ENCODE measurements around the gene SMAD7.

The SMAD7 gene

GRCh38 chr18:48913201-48913600 is 37.6 kb downstream of the SMAD7 start:
- DNase-seq = no peak

DNA sequence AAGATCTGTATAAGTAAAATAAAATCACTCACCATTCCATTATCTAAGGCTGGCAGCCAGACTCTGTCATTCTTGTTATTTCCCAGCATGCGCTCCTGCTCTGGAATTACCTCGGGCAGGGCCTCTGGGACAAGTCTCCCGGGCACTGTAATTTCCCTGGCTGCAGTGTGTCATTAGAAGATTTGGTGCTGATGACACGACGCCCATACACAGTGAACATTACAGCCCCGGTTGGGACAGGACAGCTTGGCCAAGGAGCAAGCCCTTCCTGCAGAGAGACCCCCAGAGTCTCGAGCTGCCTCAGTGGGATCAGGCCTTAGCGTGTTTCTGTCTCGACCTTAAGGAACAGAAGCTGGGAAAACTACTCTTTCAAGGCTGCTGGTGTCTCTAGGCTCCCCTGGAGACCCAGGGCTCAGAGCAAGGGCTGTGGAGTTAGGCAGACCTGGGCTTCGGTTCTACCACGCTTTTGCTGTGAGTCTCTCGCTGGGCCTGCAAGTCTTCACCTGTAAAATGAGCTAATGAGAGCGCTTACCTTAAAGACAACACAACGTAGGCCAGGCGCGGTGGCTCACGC is 39.7 kb downstream of the SMAD7 start:
- DNase-seq = no peak

- DNase-seq = no peak
Measured at GRCh38 chr18:48909721-48910120, 41.0 kb downstream of the SMAD7 start.

DNA sequence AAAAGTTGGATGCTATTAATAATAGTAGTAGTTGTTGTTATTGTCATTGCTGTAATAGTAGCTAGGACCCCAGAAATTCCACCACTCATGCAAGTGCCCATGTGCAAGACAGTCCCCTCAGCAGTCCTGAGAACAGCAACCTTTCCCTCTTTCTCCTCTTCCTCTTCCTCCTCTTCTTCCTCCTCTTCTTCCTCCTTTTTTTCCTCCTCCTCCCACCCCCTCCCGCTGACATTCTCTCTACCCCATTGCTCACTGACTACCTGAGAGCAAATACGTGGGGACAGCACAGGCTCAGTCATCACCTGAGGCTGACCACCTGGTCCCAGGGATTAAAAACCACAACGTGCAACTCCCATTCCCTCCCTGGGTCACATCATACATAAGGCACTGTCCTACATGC is 41.8 kb downstream of the SMAD7 start:
- no peak for DNase-seq

GRCh38 chr18:48905513-48905912 is 45.3 kb downstream of the SMAD7 start:
- DNase-seq = no peak

DNA sequence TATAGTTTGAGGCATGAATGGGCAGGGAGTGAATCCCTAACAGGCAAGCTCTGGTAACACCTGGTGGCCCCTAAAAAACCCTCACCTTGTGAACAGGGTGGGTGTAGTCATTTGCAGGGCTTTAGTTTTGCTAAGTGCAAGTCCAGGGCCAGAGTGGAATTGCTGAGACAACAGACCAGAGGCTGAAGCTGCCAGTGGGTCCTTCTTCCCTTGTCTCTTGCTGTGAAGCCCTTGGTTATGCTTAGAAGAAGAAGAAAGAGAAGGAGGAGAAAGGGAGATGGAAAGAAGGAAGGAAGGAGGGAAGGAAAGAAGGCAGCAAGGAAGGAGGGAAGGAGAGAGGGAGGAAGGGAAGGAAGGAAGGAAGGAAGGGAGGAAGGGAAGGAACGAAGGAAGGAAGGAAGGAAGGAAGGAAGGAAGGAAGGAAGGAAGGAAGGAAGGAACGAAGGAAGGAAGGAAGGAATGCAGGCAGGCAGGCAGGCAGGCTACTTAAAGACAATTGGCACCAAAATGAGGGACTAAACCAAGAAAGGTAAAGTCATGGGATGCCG is 45.8 kb downstream of the SMAD7 start:
- DNase-seq = no peak

- no peak for DNase-seq
Measured at GRCh38 chr18:48904091-48904490, 46.7 kb downstream of the SMAD7 start.

- DNase-seq = no peak
Measured at GRCh38 chr18:48902856-48903601, 47.7 kb downstream of the SMAD7 start.

DNA sequence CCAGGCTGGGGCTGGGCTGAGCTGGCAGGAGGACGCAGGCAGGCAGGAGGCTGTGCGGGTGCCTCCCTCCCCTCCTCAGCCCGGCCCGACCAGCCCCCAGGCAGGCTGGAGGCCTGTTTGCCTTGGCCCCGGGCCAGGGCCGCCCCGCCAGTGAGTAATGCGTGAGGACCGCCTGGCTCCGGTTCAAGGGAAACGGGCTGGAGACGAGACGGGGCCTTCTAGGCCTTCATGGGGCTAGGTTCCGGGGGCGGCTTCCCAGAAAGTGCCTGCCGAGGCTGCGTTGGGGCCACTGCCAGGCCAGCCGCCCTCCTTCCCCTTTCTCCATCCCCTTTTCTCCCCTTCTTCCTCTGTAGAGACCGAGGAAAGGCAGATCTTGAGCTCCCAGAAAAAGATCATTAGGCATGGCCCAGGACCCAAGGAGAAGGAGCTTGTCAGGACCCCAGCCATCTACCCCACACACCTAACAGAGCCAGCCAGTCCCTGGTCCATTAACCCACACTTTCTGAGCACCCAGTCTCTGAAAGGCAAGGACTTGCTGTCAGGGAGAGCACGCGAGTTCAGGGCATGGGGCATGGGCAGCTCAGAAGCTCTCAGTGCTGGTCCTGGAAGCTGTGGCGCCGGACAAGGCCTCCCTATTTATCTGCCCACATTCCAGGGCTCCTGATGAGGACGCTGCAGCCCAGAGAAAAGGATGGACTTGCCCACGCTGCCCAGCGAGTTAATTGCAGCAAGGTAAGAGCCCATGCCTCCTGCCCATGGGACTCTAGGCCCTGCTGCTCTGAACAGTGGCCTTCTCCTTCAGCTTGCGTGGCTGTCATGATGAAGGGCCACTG is 48.5 kb downstream of the SMAD7 start:
- no peak for DNase-seq

- no peak for DNase-seq
Measured at GRCh38 chr18:48901145-48902022, 49.4 kb downstream of the SMAD7 start.

DNA sequence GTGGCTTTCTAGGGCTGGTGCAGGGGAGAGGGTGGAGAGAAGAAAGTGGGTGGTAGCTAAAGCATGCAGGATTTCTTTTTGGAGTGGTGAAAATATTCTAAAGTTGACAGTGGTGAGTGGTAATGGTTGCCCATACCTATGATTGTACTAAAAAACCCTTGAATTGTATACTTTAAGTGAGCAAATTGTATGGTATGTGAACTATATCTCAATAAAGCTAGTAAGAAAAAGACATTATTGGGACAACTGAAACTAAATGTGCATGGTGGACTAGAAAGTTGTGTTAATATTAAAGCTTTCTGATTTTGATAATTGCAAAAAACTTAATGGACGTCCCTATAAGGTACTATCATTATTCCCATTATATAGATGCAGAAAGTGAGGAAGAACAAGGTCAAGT is 50.3 kb downstream of the SMAD7 start:
- DNase-seq = no peak

GRCh38 chr18:48899558-48900174 is 51.1 kb downstream of the SMAD7 start:
- DNase-seq = no peak

- DNase-seq = no peak
Measured at GRCh38 chr18:48898521-48898920, 52.2 kb downstream of the SMAD7 start.

DNA sequence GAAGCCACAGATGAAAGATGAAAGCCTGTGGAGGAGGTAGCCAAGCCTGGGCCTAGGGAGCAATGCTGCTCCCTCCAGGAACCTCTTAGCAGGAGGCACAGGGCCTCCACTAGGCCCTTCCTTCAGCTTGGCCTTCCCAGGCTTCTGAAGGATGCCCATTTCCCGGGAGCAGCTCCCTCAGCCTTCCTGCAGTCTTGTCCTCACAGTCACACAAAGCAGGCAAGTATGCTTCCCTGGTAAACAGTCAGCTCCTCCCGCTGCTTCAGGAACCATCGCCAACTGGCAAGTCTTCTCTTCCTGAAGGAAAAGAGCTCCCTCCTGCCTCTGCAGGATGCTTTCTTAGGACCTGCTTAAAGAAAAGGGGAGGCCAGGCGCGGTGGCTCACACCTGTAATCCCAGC is 53.2 kb downstream of the SMAD7 start:
- DNase-seq = no peak

- no peak for DNase-seq
Measured at GRCh38 chr18:48896875-48897511, 53.8 kb downstream of the SMAD7 start.

DNA sequence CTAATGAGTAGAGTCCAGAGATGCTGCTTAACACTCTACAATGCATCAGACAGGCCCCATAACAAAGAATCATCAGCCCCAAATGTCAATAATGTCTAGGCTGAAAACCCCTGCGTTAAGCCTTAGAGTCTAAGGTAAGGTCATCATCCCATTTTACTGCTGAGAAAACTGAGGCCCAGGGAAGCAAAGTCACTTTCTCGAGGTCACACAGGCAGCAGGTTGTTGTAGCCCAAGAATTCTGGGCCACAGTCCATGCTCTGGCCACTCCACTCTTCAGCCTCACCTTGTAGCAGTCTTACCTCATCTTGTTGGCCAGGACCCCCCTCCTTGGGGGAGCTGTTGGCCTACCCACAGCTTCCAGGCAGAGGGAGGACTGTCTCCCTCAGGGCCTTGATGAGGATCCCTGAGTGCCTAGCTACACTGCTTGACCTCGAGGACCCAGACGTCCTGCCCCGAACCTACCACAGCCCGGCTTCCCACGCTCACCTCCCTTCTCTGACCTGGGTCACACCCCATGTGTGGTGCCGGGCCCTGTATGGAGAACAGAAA is 54.4 kb downstream of the SMAD7 start:
- no peak for DNase-seq

DNA sequence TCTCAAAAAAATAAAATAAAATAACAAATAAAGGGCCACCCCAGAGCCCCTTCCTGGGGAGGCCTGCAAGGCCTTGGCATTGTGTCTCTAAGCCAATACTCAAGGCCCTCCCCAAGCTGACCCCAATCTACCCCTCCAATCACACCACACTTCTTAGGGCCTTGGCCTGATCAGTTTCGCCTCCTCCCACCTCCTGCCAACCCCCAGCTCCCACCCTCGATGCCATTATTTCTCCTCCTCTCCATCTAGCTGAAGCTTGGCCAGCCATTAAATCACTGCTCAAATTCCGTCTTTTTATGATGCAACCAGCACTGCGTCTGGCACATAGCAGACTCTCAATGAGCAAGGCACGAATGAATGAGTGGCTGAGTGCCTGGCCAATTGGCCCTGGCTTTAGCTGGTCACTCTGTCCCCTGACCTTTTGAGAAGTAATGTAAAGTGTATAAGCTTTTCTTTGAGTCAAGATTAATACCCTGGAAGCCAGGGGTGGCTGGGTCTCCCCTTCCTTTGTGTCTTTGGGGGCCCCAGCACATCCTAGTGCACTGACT is 55.9 kb downstream of the SMAD7 start:
- DNase-seq = no peak

GRCh38 chr18:48893608-48894600 is 56.9 kb downstream of the SMAD7 start:
- no peak for DNase-seq

GRCh38 chr18:48893061-48893607 is 57.6 kb downstream of the SMAD7 start:
- DNase-seq = no peak
